GM21825 (cell line): ENCODE results near the gene GTF2E1.

Experiments used
- ATAC-seq: cut with Tn5 transposase; IDR thresholded peaks from one replicate; pipeline ENCODE4 v1.9.1; 2021; ENCODE audit warnings: mild to moderate bottlenecking, moderate library complexity; ENCODE audit not compliant: unreplicated experiment

Gene GTF2E1

DNA sequence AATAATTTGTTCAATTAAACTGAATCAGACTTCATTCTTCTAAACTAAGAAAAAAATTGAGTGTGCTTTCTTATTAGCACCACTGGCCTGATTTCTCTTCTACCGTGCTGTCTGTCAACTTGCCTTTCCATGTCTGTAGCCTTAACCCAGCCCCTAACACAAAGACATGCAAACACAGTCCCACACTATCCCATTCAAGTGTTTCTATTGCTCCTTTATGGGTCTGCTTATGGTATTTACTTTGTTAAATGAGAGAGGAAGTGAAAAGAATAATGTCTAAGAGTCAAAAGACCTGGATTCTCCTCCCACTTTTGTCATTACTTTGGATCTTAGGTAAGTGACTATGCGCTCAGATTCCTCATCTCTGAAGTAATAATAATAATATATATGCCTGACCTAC lies 55.3 kb downstream of the GTF2E1 start:
- no peak for ATAC-seq

- ATAC-seq = no peak
Measured at GRCh38 chr3:120798346-120798745, 55.8 kb downstream of the GTF2E1 start.

DNA sequence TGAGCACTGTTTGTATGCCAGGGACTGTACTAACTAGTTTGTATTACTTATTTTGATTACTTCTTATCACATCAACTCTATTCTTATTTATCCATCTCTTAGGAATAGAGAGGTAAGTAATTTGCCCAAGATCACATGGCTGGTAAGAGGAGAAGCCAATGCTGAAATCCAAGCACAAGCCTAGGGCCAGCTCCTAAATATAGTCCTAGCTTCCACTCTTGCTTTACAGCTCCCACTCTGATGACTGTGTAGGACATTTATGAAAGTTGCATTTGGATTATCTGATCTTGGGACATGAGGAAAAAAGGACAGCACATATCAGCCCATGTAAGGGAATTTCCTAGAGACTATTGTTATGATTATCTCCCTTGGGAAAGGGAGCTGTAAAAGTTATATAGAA lies 58.1 kb downstream of the GTF2E1 start:
- no peak for ATAC-seq

- no peak for ATAC-seq
Measured at GRCh38 chr3:120801484-120801883, 58.9 kb downstream of the GTF2E1 start.

DNA sequence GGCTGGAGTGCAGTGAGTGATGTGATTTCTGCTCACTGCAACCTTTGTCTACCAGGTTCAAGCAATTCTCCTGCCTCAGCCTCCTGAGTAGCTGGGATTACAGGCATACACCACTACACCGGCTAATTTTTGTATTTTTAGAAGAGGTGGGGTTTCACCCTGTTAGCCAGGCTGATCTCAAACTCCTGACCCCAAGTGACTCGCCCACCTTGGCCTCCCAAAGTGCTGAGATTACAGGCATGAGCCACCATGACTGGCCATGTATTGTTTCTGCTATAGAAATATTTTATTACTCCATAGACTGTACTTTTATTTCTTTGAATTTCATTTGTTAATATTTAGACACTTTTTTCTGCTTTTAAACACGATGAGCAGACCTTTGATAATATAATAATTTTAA lies 60.4 kb downstream of the GTF2E1 start:
- no peak for ATAC-seq

GRCh38 chr3:120816728-120817127 lies 74.2 kb downstream of the GTF2E1 start:
- no peak for ATAC-seq

DNA sequence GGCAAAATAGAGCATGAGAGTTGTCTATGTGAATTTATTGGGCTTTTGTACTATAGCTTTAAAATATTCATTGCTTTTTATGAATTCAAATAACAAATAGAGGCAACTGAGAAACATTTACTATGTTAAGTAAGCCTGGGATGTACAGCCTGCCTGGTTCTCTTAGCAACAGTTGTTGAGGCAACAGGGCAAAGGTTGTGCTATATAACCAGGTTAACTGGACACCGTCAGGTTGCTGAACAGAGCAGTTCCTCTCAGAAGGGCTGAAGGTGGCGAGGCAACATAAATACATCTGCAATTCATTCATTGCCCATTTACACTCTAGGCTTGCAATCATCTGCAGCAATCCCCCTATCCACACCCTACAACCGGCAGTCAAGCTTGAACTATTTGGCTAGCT lies 78.2 kb downstream of the GTF2E1 start:
- no peak for ATAC-seq

DNA sequence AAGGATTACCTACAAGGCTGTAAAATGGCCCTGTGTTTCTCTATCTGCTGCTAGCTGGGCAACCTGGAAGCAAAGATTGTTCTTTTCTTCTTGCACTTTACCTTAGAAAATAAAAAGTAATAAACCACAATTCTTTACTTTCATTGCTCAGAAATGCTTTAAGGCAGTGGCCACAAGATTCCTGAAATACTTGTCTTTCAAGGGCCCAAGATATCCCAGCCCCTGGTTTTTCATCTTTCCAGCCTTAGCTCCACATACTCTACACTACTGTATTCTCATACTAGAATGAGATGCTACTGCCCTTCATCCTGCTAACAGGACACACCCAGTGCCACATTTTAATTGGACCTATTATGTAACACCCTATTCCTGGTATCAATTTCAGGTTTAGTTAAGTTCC lies 78.9 kb downstream of the GTF2E1 start:
- no peak for ATAC-seq

DNA sequence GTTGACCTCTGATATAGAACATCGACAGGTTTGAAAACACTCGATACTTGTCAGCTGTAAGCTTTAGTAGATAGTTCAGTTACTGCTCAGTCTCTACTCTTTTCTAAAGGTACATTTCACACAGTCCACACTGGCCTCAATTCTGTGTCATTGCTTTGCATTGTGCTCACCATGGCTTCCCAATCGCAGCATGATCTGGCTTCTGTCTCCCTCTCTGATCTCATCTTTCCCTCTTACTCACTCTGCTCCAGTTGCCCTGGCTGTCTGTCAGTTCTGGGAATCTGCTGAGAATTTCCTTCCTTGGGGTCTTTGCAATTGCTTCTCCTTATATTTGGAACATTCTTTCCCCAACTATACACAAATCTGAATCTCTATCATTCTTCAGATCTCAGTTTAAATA lies 80.6 kb downstream of the GTF2E1 start:
- no peak for ATAC-seq

DNA sequence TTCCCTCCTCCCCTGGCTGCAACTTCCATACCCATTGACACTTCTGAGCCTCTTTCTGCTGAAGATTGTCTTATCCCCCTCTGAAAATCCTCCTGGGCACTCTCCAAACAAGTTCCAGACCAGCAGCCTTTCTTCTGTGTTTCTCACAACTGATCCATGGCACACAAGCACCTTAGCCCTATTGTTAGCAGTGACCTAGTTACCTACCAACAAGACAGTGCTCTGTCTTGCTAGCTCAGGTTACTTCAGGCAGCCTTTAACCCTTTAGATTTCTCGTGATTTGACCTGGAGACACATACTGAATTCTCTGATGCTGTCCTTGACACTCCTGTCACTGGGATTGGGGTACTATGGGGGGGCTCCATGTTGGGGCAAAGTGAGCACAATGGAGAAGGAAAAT lies 82.1 kb downstream of the GTF2E1 start:
- no peak for ATAC-seq

DNA sequence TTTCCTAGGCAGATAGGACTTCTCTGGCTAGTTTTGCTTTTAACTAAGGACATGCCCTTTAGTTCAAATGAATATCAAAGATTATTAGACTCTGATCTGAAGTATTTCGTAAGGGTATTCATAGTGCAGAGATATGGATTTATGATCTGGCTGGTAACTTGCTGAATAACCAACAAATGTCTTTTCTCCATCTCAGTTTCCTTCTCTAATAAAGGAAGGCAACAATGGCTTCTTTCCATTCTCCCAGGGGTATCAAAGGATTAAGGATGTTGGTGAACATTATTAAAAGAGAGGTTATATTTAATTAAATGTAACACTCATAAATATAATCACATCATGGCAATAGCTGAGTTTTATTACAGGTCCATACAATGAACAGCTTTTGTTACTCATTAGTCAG lies 86.3 kb downstream of the GTF2E1 start:
- no peak for ATAC-seq

DNA sequence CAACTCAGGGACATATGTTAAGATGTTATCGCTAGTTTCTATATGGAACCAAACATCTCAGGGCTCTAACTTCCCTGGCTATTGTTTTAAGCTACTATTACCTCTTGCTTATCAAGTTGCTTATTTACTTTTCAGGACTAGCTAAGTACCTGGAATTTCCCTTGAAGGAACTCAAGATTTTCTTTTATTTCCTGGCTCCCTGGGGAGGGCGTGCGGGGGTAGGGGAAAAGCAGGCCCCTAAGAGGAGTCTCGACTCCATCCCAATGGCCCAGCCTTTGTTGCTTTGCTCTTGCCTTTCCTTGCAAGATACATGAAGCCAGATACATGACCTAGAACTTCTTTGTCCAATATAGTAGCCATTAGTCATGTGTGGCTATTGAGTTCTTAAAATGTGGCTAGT lies 88.5 kb downstream of the GTF2E1 start:
- ATAC-seq = no peak
